Retinal pigment epithelial cell (primary cell): Measurements from ENCODE around the gene ADCY7.

Experiments
- DNase-seq: peaks from one replicate; pipeline ENCODE4 v3.0.0-alpha.2; 2010; ENCODE audit warnings: low read depth
- H3K4me3 ChIP-seq: 2 replicates; pipeline ENCODE4 v1.5.1; 2011; ENCODE audit warnings: mild to moderate bottlenecking, low read length, control low read depth, moderate library complexity
- CTCF ChIP-seq: conservative IDR thresholded peaks from 2 replicates; pipeline ENCODE4 v1.5.1; 2011; ENCODE audit warnings: low read depth, low read length, control low read depth, inconsistent platforms

The ADCY7 gene

GRCh38 chr16:50282955-50283631 is 16.7 kb downstream of the ADCY7 start:
- H3K4me3 ChIP-seq = no peak overlapping the region
- DNase-seq = no peak
- no peak for TF ChIP-seq CTCF

GRCh38 chr16:50284131-50284911 is 18.0 kb downstream of the ADCY7 start:
- no peak for TF ChIP-seq CTCF
- no peak for DNase-seq

GRCh38 chr16:50285406-50286003 is 19.2 kb downstream of the ADCY7 start:
- no peak for TF ChIP-seq CTCF
- H3K4me3 ChIP-seq = no peak overlapping the region
- no peak for DNase-seq

More at GRCh38 chr16:50284131-50284911, 18.0 kb downstream of the ADCY7 start:
- H3K4me3 ChIP-seq = no peak overlapping the region

GRCh38 chr16:50286681-50287080 is 20.3 kb downstream of the ADCY7 start:
- no peak overlapping the region for H3K4me3 ChIP-seq
- DNase-seq = no peak
- no peak for TF ChIP-seq CTCF

GRCh38 chr16:50288026-50288425 is 21.7 kb downstream of the ADCY7 start:
- TF ChIP-seq CTCF = no peak
- DNase-seq = no peak
- no peak overlapping the region for H3K4me3 ChIP-seq

- no peak for DNase-seq
- no peak overlapping the region for H3K4me3 ChIP-seq
- TF ChIP-seq CTCF = no peak
These were observed 22.6 kb downstream of the ADCY7 start for GRCh38 chr16:50288920-50289319.
